ENCODE measurements around the gene MUSTN1.
A peak's percentile ranks its signal among the peaks of the same experiment; 100 is the strongest.

The MUSTN1 gene

DNA sequence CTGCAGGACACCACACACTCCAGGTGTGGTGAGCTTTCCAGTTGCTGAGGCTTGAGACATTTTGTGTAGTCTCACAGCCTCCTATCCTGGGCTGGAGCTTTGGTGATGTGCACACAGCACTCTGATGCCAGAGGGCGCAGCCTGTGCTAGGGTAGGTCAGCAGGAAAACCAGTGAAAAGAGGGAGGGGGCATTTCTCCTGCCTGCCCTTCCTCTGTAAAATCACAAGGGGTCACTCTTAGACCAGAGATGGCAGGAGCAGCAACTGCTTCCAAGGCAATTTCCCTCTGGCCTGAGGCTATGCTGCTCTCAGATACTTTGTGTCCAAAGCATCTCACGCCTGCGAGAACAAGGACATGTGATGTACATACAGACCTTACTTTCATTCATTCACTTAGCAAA is 16.5 kb upstream of the MUSTN1 start:
- peak; percentile 20 for DNase-seq

DNA sequence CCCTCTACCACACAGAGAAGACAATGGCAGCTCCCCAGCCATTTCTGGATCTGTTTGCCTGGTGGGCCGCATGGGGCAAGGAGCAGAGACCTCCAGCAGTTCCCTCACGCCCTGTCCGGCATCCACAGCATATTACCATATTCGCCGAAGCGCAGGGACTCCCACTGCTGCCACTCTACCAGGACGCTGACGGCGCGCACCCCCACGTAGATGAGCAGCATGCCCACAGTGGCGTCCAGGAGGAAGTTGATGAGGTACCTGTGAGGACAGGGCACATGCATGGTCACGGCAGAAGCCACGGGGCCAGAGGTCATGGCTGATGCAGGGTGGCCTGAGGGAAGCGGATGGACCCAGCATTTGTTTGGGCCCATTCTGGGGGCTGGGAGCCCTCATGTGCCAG is 14.8 kb upstream of the MUSTN1 start:
- no peak for DNase-seq

DNA sequence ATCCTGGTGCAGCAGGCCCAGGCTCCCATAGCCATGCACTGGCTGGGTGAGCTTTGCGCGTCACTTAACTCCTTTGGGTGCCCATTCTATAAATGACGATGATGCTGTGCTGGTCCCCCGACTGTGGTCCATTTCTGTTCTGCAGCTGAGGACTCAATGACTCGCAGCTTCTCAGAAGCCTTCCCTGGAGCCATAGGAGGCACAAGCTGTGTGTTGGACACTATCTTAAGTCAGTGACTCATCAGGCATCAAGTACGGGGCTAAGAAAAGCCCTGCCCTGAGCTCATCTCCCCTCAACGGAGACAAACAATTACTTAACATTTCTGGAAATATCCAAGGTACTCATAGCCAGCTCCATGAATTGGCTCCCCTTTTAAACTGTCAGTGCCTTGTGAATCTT is 13.8 kb upstream of the MUSTN1 start:
- no peak for DNase-seq

DNA sequence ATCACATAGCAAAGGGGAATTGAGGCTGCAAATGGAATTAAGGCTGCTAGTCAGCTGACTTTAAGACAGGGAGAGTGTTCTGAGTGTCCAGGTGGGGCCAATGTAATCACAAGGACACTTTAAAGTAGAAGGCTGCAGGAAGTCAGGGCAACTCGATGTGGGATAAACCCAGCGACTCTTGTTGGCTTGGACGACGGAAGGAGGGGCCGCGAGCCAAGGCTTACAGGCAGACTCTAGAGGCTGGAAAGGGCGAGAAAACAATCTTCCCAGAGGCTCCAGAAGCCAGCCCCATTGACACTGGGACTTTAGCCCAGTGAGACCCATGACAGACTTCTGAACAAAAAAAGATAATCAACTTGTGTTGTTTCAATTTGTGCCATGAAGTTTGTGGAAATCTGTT is 12.9 kb upstream of the MUSTN1 start:
- no peak for DNase-seq

- no peak for DNase-seq
Measured at GRCh38 chr3:52847241-52847640, 12.4 kb upstream of the MUSTN1 start.

DNA sequence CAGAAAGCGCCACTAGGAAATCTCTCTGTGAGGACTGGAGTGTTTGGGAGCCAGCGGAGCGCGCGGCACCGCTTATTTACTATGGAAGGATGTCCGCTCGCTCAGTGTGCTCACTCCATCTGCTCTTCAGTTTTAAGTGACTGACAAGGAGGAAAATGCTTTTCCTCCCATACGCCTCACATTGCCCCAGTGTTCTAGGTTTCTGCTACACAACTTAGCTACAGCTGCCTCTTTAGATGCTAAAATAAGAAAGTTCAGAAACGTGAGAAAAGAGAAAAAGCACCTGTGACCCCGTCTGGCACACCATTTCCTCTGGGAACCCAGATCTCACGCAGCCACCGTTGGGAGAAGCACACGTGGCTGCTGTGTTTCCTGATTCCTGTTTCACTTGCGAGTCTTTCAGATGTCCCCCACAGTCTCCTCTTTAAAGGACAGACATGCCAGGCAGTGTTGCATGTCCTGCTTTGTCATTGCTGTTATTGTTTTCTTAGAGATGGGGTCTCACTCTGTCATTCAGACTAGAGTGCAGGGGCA is 11.7 kb upstream of the MUSTN1 start:
- DNase-seq: no peak

DNA sequence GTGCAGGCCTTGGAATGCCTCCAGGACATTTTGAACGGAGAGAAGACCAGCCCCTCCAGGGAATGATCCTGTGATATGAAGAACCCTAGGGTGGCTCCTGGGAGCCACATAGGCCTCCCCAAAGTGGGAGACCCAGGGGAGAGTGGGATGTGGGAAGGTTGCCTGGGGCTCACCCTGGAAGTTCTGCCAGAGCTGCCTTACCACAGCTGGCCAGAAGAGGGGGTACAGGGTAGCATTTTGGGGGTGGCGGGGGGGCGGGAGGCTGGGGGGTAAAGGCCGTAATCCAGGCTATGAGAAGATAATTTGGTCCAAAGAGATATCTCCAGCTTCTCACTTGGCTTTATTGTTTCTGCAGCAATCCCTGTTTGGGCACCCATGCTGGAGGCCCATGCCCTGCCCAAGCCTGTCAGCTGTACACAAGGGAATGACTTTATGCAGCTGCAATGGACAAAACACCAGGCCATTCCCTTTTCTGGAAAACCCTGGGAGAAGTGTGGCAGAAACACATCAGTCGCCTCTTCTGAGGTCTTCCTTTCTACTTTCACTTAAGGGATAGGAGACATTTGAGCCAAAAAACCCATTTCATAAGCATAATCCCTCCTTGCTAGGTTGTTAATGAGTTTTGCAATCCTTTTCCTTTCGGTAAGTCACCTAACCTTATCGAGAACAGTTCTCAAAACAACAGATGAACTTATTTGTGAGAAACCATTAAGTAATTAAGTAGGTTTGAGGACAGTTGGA is 11.0 kb upstream of the MUSTN1 start:
- no peak for DNase-seq

DNA sequence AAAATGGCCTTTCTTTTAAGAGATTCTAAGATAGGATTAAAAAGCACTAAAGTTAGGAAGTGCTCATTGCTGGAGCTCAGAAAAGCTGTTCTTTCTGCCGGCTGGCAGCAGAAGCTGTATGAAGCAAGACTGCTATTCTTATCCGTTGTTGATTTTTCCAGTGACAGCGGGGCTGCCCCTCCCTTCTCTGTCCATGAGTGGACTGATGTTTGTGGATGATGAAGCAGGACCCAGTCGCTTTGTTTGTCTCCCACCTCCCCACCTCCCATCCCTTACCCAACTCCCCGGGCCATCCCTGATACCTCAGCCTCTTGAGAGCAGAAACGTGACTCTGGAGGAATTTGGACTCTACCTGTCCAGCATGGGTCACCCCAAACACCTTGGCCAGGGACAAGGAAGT is 10.3 kb upstream of the MUSTN1 start:
- DNase-seq: no peak

- no peak for DNase-seq
Measured at GRCh38 chr3:52844290-52844975, 9.6 kb upstream of the MUSTN1 start.

DNA sequence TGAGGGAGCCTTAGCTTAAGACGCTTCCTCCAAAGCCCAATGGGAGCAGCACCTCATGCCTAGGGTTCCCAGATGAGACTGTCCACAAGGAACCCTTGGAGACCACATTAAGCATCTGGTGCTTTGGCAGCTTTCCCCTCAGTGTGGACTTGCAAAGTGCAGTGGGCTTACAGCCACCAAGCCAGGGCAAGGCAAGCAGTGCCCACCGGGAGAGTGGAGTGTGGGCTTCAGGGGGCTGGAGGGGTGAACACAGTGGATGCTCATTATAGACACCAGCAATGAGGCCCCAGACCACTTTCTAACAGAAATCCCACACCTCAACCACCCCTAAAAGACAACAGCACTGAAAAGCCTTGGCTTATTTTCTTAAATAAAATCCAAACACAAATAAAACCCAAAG is 9.1 kb upstream of the MUSTN1 start:
- DNase-seq: no peak

- DNase-seq: no peak
Measured at GRCh38 chr3:52843108-52843865, 8.5 kb upstream of the MUSTN1 start.

- DNase-seq: no peak
Measured at GRCh38 chr3:52842424-52842823, 7.6 kb upstream of the MUSTN1 start.

DNA sequence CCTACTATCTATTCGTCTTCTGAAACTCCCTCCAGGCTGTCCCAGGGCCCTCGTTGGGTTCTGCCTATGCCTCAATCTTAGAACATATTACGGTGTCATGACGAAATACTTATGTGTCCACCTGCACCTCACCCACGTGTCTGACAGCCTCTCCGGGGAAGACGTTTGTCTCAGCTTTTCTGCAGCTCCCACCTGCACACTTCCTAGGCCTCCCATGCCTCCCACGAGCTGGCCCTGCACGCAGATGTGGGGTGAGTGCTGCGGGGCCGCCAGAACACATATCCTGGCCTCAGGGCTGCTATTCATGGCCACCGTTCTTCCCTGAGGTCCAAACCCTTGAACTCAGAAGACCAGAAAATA is 7.1 kb upstream of the MUSTN1 start:
- DNase-seq: no peak

- no peak for DNase-seq
Measured at GRCh38 chr3:52841211-52841980, 6.6 kb upstream of the MUSTN1 start.

- DNase-seq: no peak
Measured at GRCh38 chr3:52839892-52840545, 5.2 kb upstream of the MUSTN1 start.

GRCh38 chr3:52839268-52839575 is 4.4 kb upstream of the MUSTN1 start:
- DNase-seq: no peak

DNA sequence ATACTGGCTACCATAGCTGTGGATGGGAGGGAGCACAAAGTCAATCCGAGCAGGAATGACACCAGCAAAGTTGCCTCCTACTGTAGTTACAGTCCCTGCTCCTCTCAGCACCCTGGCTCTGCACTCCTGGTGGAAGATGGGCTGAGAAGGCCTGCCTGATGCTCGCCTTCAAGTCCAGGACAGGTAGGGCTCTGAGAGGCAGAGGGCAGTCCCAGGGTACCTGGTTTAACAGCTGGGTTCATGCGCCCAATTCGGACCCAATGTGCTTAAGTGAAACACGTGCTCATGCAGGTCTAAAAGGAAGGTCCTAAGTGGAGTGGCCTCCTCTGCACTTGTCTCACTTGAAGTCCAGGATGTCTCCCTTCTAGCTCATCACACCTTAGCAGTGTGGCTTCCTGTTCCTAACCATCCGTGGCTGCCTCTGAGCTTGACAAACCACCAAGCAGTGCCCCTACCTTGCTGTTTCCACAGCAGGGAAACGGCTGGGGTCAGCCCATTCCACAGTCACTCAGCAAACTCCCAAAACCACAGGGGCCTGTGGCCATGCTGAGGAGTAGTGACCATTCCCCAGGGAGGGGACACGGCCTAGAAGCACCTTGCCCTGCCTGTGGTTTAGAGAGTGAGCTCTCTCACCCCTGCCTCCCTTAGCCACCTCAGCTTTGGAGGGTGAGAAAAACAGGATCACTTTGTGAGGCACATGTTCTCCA is 3.9 kb upstream of the MUSTN1 start:
- DNase-seq: peak; percentile 11

- DNase-seq: no peak
Measured at GRCh38 chr3:52836986-52837385, 2.2 kb upstream of the MUSTN1 start.

GRCh38 chr3:52836471-52836845 is 1.6 kb upstream of the MUSTN1 start:
- DNase-seq: no peak

DNA sequence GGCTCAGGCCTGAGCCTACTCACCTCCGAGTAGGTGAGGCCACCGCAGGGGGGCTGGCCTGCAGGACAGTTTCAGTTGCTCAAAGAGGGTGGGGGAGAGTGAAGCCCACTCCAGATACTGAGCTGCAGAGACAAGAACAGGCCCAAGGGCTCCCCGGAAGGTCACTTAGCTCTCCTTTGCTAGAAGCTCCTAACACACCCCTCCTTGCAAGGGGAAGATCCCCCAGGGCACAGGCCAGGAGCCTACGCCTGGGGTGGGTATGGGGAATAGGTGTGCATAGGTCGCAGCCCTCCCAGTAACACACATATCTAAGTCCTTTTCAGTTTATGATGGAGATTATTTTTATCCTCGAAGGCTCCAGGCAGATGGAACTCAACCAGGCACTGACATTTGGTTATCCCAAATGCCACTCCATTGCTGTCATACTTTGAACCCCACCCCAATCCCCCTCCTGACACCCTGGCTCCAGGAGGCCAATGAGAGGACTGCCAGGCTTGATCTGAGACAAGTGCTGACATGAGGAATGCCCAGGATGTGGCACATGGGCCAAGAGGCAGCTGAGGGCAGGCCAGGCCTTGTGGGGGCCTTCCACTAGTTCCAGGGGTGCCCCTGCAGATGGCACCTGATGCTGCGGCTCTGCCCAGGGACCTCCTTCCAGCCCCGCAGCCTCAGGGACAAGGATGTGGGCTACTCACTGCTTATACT is 1.1 kb upstream of the MUSTN1 start:
- DNase-seq: no peak

- DNase-seq: no peak
Measured at GRCh38 chr3:52833202-52833601, 1.6 kb downstream of the MUSTN1 start.

All from CD4-positive, alpha-beta T cell treated with Interleukin-4 for 4 hours (primary cell).